Natural killer cell (primary cell): Measurements from ENCODE around the gene RALGPS1. TPM values are rescaled to one million over a fixed set of nuclear protein-coding genes. Genes with fewer than 3 reads are reported as not detected.

Source experiments
- ATAC-seq, 3 donors: fragments of 150-1000 bp in 2 of 3; fragments of 200-7000 bp in 1 of 3; cut with Tn5 transposase; 1 replicate in 1 of 3; 2 replicates in 2 of 3; pipeline ENCODE4 v1.10.0; 2021; ENCODE audit warnings: mild to moderate bottlenecking in 2 of 3, moderate library complexity in 2 of 3
- DNase-seq, 2 donors: peaks; one replicate each; pipeline versions ENCODE4 v3.0.0 to v3.0.0-alpha.2; 2013 to 2021; ENCODE audit warnings: mixed read lengths in 1 of 2
- H3K27ac ChIP-seq: one replicate; pipeline ENCODE4 v1.5.1; 2013; ENCODE audit warnings: mild to moderate bottlenecking, low read length
- H3K27me3 ChIP-seq: one replicate; pipeline ENCODE4 v1.6.1; 2013; ENCODE audit warnings: low read length; ENCODE audit not compliant: control insufficient read depth, insufficient read depth
- H3K36me3 ChIP-seq: one replicate; pipeline ENCODE4 v1.6.1; 2013; ENCODE audit warnings: low read length; ENCODE audit not compliant: control insufficient read depth, insufficient read depth
- H3K4me1 ChIP-seq: one replicate; pipeline ENCODE4 v1.6.1; 2013; ENCODE audit warnings: low read length; ENCODE audit not compliant: control insufficient read depth, insufficient read depth
- H3K4me3 ChIP-seq: one replicate; pipeline ENCODE4 v1.5.1; 2013; ENCODE audit warnings: low read length
- H3K9me3 ChIP-seq: one replicate; pipeline ENCODE4 v1.6.1; 2013; ENCODE audit warnings: low read length; ENCODE audit not compliant: control insufficient read depth, insufficient read depth
- H3K27ac Mint-ChIP-seq, 2 donors: one replicate each; pipeline ENCODE4 v1.8.0; 2022; ENCODE audit warnings: mild to moderate bottlenecking in 2 of 2, mixed read lengths in 2 of 2, moderate library complexity in 1 of 2
- H3K27me3 Mint-ChIP-seq, 2 donors: one replicate each; pipeline ENCODE4 v1.8.0; 2022; ENCODE audit warnings: low read depth in 2 of 2, mixed read lengths in 2 of 2
- H3K36me3 Mint-ChIP-seq: one replicate; pipeline ENCODE4 v1.8.0; 2022; ENCODE audit warnings: mixed read lengths
- H3K4me1 Mint-ChIP-seq, 2 donors: one replicate each; pipeline ENCODE4 v1.8.0; 2022; ENCODE audit warnings: mixed read lengths in 2 of 2
- H3K4me3 Mint-ChIP-seq: one replicate; pipeline ENCODE4 v1.8.0; 2022; ENCODE audit warnings: mild to moderate bottlenecking, moderate library complexity, mixed read lengths
- H3K9me3 Mint-ChIP-seq, 2 donors: one replicate each; pipeline ENCODE4 v1.8.0; 2022; ENCODE audit warnings: mixed read lengths in 2 of 2
- WGBS: methylation state at CpG from one replicate; pipeline ENCODE4 v1.1.7; 2013; ENCODE audit warnings: missing lambda C conversion rate; ENCODE audit not compliant: insufficient coverage; 5-methylcytosine and 5-hydroxymethylcytosine counted together
- intact Hi-C: fragments of 100-400 bp; cut with micrococcal nuclease; formaldehyde crosslinking; loops from one replicate; pipeline ENCODE4 v1.14.2; 2022
- total RNA-seq, 4 donors: library from RNA; stranded (reverse); fragments of 120-200 nt in 1 of 4; gene quantifications; one replicate each; pipeline versions ENCODE4 v1.2.3 to v1.2.4, GENCODE V29; 2013 to 2022
- TF ChIP-seq, protein P1 (sequence below): fragments of 200-600 bp; IDR thresholded peaks from one replicate; pipeline ENCODE4 v1.8.0; 2022; ENCODE audit warnings: antibody characterized with exemption

Gene RALGPS1
- total RNA-seq, 3 donors from 2014 or later (not counting 1 experiment from before 2014, with no cell fraction given), result 11.9 to 21.2 (median 13.2) TPM

DNA sequence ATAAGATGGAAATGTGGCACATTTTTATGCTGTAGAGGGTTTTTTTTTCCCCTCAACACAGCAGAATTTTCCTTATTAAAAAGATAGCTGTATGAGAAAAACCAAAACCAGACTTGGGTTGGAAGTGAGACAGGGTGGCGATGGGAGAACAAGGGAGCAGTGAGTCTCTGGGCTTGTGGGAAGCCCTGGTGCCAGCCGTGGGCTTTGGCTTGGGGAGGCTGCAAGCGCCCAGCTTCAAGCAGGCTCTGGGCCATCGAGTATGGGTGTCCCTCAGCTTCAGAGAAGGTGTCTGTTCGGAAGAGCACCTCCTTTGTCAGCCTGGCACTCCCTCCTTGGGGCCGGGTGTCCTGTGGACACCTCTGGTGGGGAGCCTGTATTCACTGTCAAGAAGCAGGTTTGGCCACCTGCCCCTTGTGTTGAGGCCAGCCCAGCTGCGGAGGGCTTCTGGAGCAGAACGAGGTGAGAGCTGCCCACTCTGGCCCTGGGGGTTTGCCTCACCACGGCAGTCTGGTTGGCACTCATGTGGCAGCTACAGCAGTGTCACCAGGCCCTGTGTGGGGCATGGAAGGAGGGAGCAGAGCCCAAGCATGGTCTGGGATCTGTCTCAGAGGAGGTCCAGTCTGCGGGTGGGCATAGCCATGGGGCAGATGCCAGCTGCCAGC, 245.5 kb downstream of the RALGPS1 start:
- no peaks in the 10 kb centered on the region for H3K36me3 ChIP-seq
- no peak overlapping the region for H3K27ac ChIP-seq
- Mint-ChIP-seq H3K9me3 (no peaks in the 10 kb centered on the region), H3K4me3 (no peak overlapping the region), H3K36me3 (no peaks in the 10 kb centered on the region), H3K27ac (peak overlapping the region in 1 of 2 donors; percentile 10), H3K4me1 (no peaks in the 10 kb centered on the region), H3K27me3 (peaks cover 0 to 3% of the 10 kb centered on the region in 2 donors)
- no peak overlapping the region for H3K4me3 ChIP-seq
- TF ChIP-seq, protein P1, sequence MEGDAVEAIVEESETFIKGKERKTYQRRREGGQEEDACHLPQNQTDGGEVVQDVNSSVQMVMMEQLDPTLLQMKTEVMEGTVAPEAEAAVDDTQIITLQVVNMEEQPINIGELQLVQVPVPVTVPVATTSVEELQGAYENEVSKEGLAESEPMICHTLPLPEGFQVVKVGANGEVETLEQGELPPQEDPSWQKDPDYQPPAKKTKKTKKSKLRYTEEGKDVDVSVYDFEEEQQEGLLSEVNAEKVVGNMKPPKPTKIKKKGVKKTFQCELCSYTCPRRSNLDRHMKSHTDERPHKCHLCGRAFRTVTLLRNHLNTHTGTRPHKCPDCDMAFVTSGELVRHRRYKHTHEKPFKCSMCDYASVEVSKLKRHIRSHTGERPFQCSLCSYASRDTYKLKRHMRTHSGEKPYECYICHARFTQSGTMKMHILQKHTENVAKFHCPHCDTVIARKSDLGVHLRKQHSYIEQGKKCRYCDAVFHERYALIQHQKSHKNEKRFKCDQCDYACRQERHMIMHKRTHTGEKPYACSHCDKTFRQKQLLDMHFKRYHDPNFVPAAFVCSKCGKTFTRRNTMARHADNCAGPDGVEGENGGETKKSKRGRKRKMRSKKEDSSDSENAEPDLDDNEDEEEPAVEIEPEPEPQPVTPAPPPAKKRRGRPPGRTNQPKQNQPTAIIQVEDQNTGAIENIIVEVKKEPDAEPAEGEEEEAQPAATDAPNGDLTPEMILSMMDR, result no peak
- intact Hi-C loops, result no loop called here
- ATAC-seq, result no peak
- no peaks in the 10 kb centered on the region for H3K9me3 ChIP-seq
- no peaks in the 10 kb centered on the region for H3K27me3 ChIP-seq
- H3K4me1 ChIP-seq, result no peaks in the 10 kb centered on the region
- DNase-seq, result no peak
- WGBS, result 90% methylated on average over 10 of the region's 10 CpGs

DNA sequence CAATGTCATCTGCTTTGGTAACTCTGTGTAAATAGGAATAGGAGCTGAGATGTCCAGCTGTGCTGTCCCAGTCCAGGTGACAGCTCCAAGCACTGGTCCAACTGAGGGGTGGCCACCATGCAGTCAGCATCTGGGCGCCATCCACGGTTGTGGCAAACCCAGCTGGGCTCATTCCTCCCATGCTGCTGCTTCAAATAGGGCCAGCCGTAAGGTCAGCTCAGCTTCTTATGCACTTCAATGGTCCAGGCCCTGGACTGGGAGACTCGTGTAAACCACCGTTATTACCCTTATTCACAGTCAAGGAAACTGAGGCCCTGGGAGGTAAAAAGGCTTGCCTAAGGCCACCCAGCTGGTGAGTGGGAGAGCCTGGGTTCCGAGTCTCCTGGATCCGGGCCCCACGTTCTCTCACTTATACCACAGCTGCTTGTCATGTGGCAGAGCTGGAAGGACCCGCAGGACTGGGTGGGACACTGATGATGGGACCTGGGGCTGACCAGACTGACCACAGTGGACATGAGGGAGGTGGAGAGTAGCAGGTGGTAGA, 246.6 kb downstream of the RALGPS1 start:
- TF ChIP-seq, protein P1, result no peak
- H3K4me3 Mint-ChIP-seq, result no peak overlapping the region
- no peaks in the 10 kb centered on the region for H3K36me3 Mint-ChIP-seq
- no peak overlapping the region for H3K27ac Mint-ChIP-seq
- no peaks in the 10 kb centered on the region for H3K4me1 ChIP-seq
- WGBS, result 97% methylated on average over 9 of the region's 9 CpGs
- H3K36me3 ChIP-seq, result no peaks in the 10 kb centered on the region
- peaks cover 0 to 3% of the 10 kb centered on the region in 2 donors for H3K27me3 Mint-ChIP-seq
- no peak for DNase-seq
- peak in 1 of 3 donors; percentile 10 for ATAC-seq
- H3K9me3 ChIP-seq, result no peaks in the 10 kb centered on the region
- H3K4me3 ChIP-seq, result no peak overlapping the region
- intact Hi-C loops, result no loop called here
- no peak overlapping the region for H3K27ac ChIP-seq
- H3K4me1 Mint-ChIP-seq, result no peaks in the 10 kb centered on the region
- no peaks in the 10 kb centered on the region for H3K9me3 Mint-ChIP-seq
- H3K27me3 ChIP-seq, result no peaks in the 10 kb centered on the region

DNA sequence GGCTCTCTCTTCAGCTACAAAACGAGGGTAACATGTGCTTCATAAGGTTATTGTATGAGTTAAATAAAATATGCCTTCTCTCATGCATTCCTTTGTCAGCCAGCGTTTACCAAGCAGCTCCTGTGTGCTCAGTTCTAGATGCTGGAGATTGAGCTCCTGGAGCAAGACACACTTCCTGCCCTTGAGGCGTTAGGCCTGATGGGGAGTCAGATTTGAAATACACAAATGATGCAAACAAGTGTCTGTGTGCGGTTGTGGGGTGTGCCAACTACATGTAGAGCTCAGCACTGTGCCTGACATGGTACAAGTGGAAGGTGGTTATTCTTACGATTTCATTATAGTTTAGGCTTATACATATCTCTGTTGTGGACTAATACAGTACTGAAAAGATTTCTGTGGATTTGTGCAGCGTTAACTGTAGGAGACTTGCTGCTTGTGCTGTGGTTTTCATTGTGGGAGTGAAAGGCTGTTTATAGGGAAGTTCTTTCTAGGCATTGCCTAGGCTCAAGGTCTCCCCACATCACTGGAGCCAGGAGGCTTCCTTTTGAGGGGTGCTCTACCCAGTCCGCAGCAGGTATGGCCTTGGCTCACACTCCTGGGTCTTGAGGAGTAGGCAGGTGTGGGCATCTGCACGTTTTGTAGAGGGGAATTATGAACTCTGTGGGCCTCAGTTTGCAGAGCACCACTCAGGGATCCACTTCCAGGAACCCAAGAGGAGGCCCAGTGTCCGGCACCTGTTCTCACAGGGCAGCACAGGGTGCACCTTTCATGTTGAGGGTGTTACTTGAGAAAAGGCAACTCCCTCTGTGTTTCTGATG, 247.7 kb downstream of the RALGPS1 start:
- DNase-seq (no peak), ATAC-seq (no peak)
- intact Hi-C loops, result no loop called here
- TF ChIP-seq, protein P1, result no peak
- WGBS, result 62% methylated on average over 8 of the region's 9 CpGs
- no peak overlapping the region for H3K4me3 Mint-ChIP-seq
- H3K27me3 Mint-ChIP-seq, result peaks cover 0 to 3% of the 10 kb centered on the region in 2 donors
- H3K36me3 Mint-ChIP-seq, result no peaks in the 10 kb centered on the region
- Histone ChIP-seq H3K4me3 (no peak overlapping the region), H3K27me3 (no peaks in the 10 kb centered on the region), H3K9me3 (no peaks in the 10 kb centered on the region), H3K4me1 (peaks cover 7% of the 10 kb centered on the region), H3K27ac (no peak overlapping the region), H3K36me3 (no peaks in the 10 kb centered on the region)
- no peak overlapping the region for H3K27ac Mint-ChIP-seq
- no peaks in the 10 kb centered on the region for H3K4me1 Mint-ChIP-seq
- no peaks in the 10 kb centered on the region for H3K9me3 Mint-ChIP-seq
